ENCODE measurements around the gene CEP170B.

- no peak for TF ChIP-seq EZH2phosphoT487 (IDR thresholded peaks at IDR 0.05; ENCODE audit: insufficient read depth, low read depth)
- no peak for TF ChIP-seq EZH2 (IDR thresholded peaks at IDR 0.05; ENCODE audit: insufficient read depth, poor library complexity, severe bottlenecking)
Measured at GRCh38 chr14:104932676-104933631, 67.9 kb downstream of the CEP170B start.

Measured in GM23248 (cell line).